CD4-positive, alpha-beta T cell treated with Interleukin-4 for 1 hour (primary cell): ENCODE data around the gene RANBP17.
A peak's percentile ranks its signal among the peaks of the same experiment; 100 is the strongest.

ENCODE experiments used
- DNase-seq, 2 donors: peaks; one replicate each; pipeline ENCODE4 v3.0.0-alpha.2; 2020 to 2022

RANBP17 gene

GRCh38 chr5:171323007-171323406 is 461.2 kb downstream of the RANBP17 start:
- no peak for DNase-seq

- no peak for DNase-seq
These were observed 462.2 kb downstream of the RANBP17 start for GRCh38 chr5:171323806-171324632.

DNA sequence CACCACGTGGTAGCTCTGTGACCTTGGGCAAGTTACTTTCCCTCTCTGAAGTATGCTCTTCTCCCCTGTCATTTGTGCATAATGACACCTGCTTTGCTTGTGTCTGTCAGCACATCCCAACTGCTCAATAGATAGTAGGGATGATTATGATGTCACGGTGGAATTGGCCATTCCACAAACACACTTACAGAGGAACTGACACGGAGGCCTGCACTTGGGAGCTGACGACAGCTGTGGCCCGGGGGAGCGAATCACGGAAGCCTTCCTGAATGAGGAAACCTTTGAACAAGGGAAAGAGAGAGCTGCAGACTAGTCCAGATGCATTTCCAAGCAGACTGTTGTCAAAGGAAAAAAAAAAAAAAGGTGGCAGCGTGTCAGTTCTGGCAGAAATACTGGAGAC is 468.2 kb downstream of the RANBP17 start:
- no peak for DNase-seq

DNA sequence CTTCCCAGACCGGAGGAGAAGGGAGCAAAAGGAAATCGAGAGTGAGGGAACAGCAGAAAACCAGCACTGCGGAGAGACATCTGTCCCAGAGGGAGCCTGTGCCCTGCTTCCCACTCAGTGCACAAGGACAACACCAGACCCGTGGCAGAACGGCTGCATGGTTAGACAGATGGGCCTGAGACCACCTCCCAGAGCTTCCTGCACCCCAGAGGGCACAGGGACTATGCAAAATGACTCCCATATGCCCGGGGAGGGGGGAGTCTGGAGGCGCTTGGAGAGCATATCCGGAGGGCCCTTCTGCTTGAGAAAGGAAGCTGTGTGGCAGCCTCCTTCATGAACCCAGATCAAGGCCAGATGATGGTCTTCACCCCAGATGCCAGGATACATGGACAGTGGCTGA is 473.8 kb downstream of the RANBP17 start:
- no peak for DNase-seq

DNA sequence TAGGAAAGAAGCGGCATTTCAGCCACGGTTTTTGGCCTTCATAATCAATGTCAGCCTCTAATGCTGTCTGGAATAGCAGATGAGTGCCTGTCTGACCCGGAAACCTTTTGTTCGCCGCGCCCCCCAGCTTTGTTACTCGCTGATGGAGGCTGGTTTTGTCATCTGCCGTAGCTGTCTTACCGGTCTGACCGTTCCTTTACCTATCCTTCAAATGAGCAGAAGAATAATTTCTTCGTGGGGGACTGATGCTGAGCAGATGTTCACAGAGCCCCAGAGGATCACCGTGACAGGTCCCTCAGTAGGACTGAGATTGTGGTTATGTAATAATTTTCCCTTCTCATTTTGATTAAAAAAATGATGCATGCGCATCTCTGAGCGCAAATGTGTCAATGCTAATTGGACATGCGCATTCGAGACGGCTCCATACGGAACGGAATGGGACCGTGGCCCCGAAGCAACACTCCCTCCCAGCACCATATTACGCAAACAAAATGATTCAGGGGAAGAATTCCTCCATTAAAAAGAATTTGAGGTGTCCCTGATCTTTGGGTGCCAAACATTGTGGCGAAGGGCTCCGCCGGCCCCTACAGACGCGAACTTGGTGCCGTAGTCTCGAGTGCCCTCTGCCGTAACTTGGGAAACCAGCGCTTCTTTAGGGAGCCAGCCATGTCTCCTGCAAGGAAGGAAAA is 474.8 kb downstream of the RANBP17 start:
- peak in 1 of 2 donors; percentile 23 for DNase-seq

GRCh38 chr5:171337210-171337569 is 475.4 kb downstream of the RANBP17 start:
- no peak for DNase-seq

DNA sequence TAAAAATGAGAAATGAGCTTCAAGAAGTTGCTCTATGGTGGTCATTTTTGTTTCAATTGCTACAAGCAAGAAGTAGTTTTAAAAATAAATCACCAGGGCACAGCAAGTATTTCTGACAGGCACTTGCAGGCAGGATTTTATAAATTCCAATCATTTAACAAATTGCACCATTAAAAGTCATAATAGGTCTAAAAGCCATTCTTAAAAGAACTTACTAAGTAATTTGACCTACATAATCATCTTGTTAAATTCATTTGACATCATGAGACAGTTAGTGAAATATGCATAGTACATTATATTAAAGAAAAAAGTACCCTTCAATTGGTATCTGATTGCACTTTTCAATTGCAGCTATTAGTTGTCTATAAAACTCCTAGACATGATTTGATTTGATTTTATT is 478.2 kb downstream of the RANBP17 start:
- no peak for DNase-seq

- DNase-seq, result no peak
These were observed 478.7 kb downstream of the RANBP17 start for GRCh38 chr5:171340491-171340890.

DNA sequence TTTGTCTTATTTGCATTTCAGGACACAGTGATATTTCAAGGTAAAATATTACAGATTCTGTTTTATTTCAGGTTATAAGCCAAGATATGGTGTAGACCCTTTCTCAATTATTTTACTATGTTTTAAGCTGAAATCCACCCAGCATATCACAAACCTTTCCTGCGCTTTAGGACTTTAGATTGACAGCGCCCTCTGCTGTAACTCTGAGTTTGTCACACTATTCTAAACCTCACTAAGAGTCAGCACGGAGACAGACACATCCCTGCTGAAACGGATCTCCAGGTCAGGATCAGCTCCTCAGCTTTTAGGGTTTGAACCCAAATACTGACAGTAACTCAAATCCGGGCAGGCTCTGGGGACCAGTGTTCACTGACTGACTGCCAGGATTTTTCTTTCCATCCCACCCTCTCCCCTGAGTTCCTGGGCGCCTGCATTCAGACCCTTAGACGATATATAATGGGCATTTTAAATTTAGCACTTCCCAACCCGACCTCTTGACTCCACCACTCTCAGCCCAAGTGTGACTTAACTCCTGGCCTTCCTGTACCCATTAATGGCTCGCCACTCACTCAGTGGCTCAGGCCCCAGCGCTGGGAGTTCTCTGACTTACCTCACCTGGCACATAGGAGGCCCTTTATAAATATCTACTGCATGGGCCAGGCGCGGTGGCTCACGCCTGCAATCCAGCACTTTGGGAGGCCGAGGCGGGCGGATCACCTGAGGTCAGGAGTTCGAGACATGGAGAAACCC is 480.7 kb downstream of the RANBP17 start:
- DNase-seq, result peak; percentile 13 to 33

DNA sequence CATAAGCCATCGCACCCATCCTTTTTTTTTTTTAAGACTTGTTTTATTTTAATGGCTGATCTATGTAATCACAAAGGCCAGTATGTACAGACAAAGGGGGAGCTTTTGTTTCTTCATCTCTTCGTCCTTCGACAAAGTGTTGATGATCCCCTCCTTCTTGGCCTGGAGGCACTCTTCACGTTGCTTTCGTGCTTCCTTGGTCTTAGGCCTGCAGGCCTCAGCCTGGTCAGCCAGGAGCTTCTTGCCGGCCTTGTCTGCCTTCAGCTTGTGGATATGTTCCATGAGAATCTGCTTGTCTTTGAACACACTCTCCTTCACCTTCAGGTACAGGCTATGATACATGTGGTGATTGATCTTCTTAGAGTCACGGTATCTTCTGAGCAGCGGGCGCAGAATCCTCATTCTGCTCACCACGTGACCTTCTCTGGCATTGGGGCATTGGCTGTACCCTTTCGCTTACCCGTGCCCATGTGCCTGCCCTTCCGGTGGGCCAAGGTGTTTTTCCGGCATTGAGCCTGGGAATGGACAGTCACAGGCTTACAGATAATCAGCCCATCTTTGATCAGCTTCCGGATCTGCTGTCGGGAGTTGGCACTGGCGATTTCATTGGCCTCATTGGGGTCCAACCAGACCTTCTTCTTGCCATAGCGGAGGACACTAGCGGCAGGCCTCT is 483.3 kb downstream of the RANBP17 start:
- no peak for DNase-seq
